GM13977 (cell line): ENCODE measurements around the gene TSPOAP1.

Experiments
- DNase-seq: peaks from one replicate; pipeline ENCODE4 v3.0.0; 2012; ENCODE audit warnings: low spot score
- in situ Hi-C: fragments of 300-500 bp; cut with MboI; formaldehyde crosslinking; loops from one replicate; pipeline ENCODE4 v1.12.0; 2022; ENCODE audit warnings: low sequenced_read_pairs, low pct_unique_long_range_greater_than_20kb, mixed read lengths, inconsistent platforms; ENCODE audit not compliant: unreplicated experiment
- TF ChIP-seq, protein P1 (sequence below): IDR thresholded peaks from 2 replicates; pipeline ENCODE4 v1.5.1; 2012; ENCODE audit warnings: mild to moderate bottlenecking, control low read depth; ENCODE audit not compliant: insufficient read depth; ENCODE audit errors: extremely low read depth, missing control alignments

The TSPOAP1 gene

DNA sequence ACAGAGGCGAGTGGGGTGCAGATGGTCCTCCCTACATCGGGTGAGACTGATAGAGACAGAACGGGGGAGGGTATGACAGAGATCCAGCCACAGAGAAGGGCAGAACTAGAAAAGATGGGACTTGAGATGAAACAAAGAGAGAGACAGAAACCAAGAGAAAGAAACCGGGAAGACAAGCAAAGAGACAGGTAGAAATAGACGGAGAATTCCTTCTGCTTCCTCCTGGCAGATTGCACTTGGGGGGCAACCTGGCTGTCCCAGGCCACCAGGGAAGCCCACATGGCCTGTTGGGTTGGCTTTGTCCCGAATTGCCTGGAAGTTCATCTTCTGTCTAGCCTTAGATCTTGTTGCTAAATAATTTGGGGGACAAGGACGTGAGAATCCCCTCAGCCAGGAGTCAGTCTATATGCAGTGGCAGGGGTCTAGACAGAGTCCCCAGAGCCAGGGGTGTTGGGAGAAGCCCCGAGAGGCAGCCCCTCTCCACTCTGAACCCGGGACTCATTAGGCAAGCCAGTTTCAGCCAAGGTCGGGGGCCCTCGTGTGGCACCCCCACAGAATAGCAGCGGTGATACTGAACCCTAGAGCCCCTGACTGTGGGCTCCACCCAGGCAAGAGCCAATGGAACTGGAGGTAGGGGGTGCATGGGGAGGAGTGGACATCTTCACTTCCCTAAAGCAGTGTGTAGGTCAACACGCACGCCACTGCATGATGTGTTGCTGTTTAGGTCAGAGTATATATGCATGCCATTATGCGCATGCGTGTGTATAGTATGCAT, 627 bp upstream of the TSPOAP1 start:
- DNase-seq: peak; percentile 81
- TF ChIP-seq, protein P1, sequence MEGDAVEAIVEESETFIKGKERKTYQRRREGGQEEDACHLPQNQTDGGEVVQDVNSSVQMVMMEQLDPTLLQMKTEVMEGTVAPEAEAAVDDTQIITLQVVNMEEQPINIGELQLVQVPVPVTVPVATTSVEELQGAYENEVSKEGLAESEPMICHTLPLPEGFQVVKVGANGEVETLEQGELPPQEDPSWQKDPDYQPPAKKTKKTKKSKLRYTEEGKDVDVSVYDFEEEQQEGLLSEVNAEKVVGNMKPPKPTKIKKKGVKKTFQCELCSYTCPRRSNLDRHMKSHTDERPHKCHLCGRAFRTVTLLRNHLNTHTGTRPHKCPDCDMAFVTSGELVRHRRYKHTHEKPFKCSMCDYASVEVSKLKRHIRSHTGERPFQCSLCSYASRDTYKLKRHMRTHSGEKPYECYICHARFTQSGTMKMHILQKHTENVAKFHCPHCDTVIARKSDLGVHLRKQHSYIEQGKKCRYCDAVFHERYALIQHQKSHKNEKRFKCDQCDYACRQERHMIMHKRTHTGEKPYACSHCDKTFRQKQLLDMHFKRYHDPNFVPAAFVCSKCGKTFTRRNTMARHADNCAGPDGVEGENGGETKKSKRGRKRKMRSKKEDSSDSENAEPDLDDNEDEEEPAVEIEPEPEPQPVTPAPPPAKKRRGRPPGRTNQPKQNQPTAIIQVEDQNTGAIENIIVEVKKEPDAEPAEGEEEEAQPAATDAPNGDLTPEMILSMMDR: peak; percentile 63

DNA sequence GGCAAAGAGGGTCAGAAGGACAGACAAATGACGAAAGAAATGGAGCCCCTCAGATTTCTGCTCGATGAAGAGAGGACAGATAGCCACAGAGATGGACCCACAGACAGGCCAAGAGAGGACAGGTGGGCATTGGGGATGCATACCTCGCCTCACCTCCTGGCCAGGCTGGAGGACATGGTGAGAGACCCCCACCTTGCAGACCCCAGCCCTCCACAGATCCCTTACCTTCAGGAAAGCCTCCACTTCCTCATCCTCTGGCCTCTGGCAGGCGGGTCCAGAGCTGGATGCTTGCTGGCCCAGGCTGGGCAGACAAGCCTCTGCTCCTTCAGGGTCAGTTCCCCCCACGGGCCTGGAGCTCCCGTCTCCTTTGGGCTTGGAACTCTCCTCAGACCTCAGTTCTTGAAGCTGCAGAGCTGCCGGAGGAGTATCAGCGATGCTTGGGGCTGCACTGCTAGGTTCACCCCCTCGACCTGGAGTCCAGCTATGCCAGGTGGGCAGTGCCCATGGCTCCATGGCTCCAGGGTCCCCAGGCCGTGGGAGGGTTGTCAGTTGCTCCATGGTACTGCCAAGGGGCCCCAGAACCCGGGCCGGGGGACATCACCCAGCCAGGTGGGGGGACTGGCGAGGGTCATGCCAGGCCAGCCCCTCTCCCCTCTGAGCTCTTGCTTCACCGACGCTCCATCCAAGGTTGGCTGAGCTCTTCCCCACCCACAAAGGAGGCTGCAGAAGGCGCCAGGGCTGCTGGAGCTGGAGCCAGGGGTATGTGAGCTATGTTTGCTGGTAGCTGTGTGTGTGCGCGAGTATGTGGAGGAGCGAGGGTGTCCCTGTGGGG, 1.0 kb downstream of the TSPOAP1 start:
- no peak for DNase-seq
- in situ Hi-C loops: no loop called here
- TF ChIP-seq, protein P1: no peak

More for the DNA sequence above, 627 bp upstream of the TSPOAP1 start:
- in situ Hi-C loops: no loop called here

DNA sequence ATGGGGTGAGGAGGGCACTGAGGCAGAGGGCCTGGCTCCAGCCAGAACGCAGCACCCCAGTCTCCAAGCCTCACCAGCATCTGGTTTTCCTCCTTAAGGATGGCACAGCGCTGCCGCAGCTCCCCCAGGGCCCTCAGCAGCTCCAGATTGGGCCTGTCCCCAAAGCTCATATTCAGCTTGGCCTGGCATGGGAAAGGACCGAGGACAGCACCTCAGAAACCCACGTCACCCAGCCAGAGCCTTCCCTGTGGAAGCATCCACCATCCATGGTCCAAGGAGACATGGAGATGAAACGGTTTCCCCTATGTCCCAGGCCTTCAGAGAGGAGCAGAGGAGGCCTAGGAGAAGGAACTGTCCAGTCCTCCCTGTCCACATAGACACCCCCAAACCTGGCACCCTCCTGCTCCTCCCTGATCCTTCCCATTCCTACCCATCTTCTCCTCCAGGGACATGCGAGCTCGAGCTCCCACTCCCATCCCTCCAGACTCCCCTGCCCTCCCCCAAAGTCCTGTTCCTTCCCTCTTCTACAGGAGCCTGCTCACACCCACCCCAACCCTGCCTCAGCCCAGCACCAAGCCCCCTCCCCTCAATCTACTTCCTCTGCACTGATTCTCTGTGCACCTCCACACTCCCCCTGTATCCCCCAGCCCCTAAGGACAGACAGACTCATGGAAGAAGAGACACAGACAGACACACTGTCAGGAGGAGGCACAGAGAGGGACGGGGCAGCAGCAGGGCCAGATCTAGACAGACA, 1.8 kb downstream of the TSPOAP1 start:
- in situ Hi-C loops: no loop called here
- TF ChIP-seq, protein P1: no peak
- DNase-seq: no peak

DNA sequence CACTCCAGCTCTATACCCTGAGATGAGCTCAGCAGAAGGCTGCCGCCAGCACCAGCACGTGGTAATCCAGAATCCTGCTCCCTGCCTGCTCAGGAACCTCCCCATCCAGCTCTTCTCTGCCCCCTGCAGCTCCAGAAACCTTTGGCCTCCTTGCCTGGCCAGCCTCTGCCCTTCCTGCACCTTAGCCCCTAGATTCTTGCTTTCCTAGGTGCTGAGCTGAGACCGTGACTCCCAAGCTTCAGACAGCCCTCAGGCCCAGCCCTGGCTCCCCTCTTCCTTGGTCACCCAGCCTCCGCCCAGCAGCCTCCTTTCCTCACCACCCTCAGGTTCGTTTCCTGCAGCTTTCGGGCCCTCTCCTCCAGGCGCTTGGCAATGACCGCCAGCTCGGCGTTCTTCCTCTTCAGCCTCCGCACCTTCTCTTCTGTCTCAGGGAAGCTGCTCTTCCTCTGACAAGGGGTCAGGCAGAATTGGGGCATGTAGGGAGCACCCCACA, 2.6 kb downstream of the TSPOAP1 start:
- in situ Hi-C loops: no loop called here
- TF ChIP-seq, protein P1: no peak
- no peak for DNase-seq

DNA sequence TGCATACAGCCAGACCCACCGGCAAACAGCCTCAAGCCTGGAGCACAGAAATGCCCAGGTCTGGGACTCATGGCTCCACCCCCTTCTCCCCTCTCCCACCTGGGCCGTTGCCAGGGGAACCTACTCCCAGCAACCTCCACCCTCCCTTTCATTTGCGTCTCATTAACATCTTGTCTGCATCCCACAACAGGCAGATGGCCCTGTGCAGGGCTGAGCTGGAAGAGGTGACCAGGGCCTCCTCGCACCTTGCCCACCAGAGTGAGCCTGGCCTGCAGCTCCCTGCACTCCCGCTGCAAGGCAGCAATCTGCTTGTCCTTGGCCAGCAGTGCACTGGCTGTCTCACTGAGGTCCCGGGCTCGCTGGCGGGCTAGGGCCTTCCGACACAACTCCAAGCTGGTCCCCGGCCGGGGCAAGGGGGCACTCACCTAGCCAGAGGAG, 3.3 kb downstream of the TSPOAP1 start:
- TF ChIP-seq, protein P1: no peak
- no peak for DNase-seq
- in situ Hi-C loops: no loop called here
